ENCODE data around the gene FAM236B.
"Not testable (repeated sequence)": the region's sequence is repeated elsewhere in the genome, so short reads cannot be mapped to it uniquely, and the experiment has no call there.

DNA sequence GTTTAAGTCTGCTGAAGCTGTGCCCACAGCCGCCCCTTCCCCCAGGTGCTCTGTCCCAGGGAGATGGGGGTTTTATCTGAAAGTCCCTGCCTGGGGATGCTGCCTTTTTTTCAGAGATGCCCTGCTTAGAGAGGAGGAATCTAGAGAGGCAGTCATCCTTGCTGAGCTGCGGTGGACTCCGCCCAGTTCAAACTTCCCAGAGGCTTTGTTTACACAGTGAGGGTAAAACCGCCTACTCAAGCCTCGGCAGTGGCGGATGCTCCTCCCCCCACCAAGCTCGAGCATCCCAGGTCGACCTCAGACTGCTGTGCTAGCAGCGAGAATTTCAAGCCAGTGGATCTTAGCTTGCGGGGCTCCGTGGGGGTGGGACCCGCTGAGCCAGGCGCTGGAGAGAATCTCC, 48.2 kb upstream of the FAM236B start:
- not testable (repeated sequence) for TF ChIP-seq CTCF (IDR thresholded peaks at IDR 0.05); ZFX (IDR thresholded peaks at IDR 0.05; ENCODE audit: borderline replicate concordance)
